Mammary epithelial cell (primary cell): ENCODE measurements around the gene ASIC4.

Experiments used
- EZH2 ChIP-seq: IDR thresholded peaks from 2 replicates; pipeline ENCODE4 v1.6.1; 2012; ENCODE audit warnings: low read length, inconsistent platforms, borderline replicate concordance
- TF ChIP-seq, protein P1 (sequence below), 2 donors: IDR thresholded peaks in 1 of 2; conservative IDR thresholded peaks in 1 of 2; 2 replicates each; pipeline ENCODE4 v1.5.1; 2011 to 2012; ENCODE audit warnings: inconsistent platforms in 2 of 2, low read length in 2 of 2, mild to moderate bottlenecking in 2 of 2, control low read depth in 1 of 2, low read depth in 1 of 2; ENCODE audit not compliant: insufficient read depth in 1 of 2; ENCODE audit errors: extremely low read depth in 1 of 2

DNA sequence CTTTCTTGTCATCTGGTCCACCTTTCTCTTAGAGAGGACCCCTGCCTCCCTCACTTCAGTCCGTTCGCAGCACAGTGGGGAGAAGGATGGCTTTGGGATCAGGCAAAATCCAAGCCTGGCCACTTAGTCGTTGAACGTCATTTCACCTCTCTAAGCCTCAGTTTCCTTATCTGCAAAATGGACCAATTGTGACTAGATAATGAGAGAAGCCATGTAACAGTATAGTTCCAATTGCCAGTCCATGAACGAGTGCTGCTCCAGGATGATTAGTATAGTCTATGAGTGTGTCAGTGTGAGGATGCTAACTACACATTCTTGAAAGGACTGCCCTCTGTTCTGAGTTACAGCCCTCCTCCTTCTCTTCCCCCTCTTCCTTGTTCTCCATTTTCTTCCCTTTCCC is 58.9 kb downstream of the ASIC4 start:
- TF ChIP-seq, protein P1, sequence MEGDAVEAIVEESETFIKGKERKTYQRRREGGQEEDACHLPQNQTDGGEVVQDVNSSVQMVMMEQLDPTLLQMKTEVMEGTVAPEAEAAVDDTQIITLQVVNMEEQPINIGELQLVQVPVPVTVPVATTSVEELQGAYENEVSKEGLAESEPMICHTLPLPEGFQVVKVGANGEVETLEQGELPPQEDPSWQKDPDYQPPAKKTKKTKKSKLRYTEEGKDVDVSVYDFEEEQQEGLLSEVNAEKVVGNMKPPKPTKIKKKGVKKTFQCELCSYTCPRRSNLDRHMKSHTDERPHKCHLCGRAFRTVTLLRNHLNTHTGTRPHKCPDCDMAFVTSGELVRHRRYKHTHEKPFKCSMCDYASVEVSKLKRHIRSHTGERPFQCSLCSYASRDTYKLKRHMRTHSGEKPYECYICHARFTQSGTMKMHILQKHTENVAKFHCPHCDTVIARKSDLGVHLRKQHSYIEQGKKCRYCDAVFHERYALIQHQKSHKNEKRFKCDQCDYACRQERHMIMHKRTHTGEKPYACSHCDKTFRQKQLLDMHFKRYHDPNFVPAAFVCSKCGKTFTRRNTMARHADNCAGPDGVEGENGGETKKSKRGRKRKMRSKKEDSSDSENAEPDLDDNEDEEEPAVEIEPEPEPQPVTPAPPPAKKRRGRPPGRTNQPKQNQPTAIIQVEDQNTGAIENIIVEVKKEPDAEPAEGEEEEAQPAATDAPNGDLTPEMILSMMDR (conservative IDR thresholded peaks at IDR 0.05 in 1 of 2, IDR thresholded peaks at IDR 0.05 in 1 of 2; ENCODE audit: extremely low read depth in 1 of 2, insufficient read depth in 1 of 2, low read depth in 1 of 2, low read length in 2 of 2): no peak
- no peak for TF ChIP-seq EZH2
